GM18868 (cell line): ENCODE results near the gene PSME3.
"Not testable (repeated sequence)": the region's sequence is repeated elsewhere in the genome, so short reads cannot be mapped to it uniquely, and the experiment has no call there.

Experiments used
- ATAC-seq: cut with Tn5 transposase; IDR thresholded peaks from one replicate; pipeline ENCODE4 v1.9.1; 2021; ENCODE audit warnings: mild to moderate bottlenecking, moderate library complexity; ENCODE audit not compliant: unreplicated experiment

Gene PSME3

GRCh38 chr17:42873315-42873714 is 40.1 kb downstream of the PSME3 start:
- no peak for ATAC-seq

DNA sequence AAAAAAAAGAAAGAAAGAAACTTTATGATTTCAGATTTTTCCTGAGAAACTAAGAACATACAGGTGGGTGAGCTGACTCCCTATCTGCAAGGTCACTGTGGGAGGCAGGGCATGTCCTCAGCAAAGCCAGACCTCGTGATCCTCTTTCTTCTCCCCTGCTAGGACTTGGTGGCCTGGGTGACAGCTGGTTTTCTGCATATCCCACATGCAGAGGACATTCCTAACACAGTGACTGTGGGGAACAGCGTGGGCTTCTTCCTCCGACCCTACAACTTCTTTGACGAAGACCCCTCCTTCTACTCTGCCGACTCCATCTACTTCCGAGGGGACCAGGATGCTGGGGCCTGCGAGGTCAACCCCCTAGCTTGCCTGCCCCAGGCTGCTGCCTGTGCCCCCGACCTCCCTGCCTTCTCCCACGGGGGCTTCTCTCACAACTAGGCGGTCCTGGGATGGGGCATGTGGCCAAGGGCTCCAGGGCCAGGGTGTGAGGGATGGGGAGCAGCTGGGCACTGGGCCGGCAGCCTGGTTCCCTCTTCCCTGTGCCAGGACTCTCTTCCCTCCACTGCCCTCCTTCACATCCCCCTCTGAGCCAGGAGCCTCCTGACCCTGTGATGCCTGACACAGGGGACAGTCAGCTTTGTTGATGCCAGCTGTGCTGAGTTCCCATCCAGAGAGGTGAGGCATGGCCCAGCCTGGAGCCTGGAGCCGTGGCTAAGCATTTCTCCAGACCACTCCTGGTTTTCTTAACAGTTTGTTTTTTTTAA is 40.9 kb downstream of the PSME3 start:
- ATAC-seq = not testable (repeated sequence)

DNA sequence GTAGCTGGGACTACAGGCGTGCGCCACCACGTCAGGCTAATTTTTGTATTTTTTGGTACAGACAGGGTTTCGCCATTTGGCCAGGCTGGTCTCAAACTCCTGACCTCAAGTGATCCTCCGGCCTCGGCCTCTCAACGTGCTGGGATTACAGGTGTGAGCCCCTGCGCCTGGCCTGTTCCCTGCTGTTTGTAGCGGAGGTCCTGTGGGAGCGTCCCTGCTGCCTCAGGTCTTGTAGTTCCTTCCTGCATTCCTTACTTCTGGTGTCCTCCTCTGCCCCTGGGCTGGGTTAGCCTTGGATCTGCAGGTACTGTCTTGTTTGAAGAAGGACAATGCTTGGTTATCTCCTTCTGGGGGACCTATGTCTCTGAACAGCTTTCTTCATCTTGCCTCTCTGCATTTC is 43.8 kb downstream of the PSME3 start:
- no peak for ATAC-seq

DNA sequence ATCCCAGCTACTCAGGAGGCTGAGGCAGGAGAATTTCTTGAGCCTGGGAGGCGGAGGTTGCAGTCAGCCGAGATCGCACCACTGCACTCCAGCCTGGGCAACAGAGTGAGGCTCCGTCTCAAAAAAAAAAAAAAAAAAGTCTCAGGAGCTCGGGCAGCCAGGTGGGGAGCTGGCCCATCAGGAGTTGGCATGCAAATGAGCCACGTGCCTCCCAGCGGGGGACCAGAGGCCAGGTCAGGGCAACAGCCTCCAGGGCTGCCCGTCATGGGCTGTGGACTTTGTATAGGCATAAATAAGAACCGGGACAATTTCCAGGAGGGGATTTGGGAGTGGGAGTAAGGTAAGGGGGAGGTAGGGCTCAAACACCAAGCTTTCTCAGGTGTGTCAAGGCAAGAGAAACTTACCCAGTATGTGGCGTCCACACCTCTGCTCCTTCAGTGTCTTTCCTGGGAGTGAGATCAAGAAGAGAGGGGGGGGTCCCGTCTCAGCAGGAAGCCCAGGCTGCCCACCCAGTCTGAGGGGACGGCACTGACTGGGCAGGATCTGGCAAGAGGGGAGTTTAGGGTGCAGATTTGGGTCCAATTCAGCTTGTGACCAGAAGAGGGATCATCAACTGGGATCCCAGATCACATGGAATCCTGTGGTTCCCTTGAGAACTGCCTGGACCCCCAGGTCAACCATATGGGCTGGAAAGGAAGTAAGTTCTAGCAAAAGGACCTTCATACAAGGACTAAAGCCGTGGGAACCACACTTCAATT is 45.1 kb downstream of the PSME3 start:
- ATAC-seq = no peak

- no peak for ATAC-seq
Measured at GRCh38 chr17:42878924-42879595, 45.9 kb downstream of the PSME3 start.

GRCh38 chr17:42879596-42879985 is 46.4 kb downstream of the PSME3 start:
- no peak for ATAC-seq

DNA sequence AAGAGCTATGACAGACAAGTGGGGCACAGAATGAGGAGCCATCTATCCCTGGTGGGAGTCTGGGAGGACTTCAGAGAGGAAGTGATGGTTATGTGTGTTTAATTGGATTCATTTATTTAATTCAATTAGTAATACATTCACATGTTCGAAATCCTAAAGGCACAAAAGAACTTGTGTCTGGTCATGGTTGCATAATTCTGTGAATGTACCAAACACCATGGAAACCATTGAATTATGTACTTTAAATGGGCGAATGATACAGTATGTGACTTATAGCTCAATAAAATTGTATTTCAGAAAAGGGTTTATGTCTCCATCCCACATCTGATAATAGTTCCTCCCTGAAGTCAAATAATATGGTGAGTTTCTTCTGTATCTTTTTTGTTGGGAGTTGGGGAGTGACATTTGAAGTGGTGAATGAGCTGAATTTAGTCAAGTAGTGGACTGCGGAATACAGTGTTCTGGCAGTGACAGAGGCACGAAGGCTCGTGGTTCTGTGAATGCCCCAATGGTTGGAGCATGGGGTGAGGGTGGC is 47.6 kb downstream of the PSME3 start:
- no peak for ATAC-seq

- ATAC-seq = not testable (repeated sequence)
Measured at GRCh38 chr17:42881706-42882105, 48.5 kb downstream of the PSME3 start.

GRCh38 chr17:42882166-42882565 is 49.0 kb downstream of the PSME3 start:
- no peak for ATAC-seq

- ATAC-seq = no peak
Measured at GRCh38 chr17:42883802-42884558, 50.8 kb downstream of the PSME3 start.

- not testable (repeated sequence) for ATAC-seq
Measured at GRCh38 chr17:42885806-42886205, 52.6 kb downstream of the PSME3 start.

- no peak for ATAC-seq
Measured at GRCh38 chr17:42886283-42887176, 53.3 kb downstream of the PSME3 start.

GRCh38 chr17:42889809-42890208 is 56.6 kb downstream of the PSME3 start:
- no peak for ATAC-seq

- ATAC-seq = no peak
Measured at GRCh38 chr17:42891539-42892152, 58.4 kb downstream of the PSME3 start.

- ATAC-seq = no peak
Measured at GRCh38 chr17:42893359-42893758, 60.2 kb downstream of the PSME3 start.
